ENCODE data around the gene SFXN5. TPM values are rescaled to one million over a fixed set of nuclear protein-coding genes. Genes with fewer than 3 reads are reported as not detected.

The SFXN5 gene
- total RNA-seq, 6 experiments from 2014 or later, result 10.2 to 17.0 (median 14.7) TPM

- Mint-ChIP-seq H3K27me3 (ENCODE audit: insufficient read depth) (peaks cover 3% of the 10 kb centered on the region), H3K4me3 (no peak overlapping the region), H3K27ac (no peak overlapping the region), H3K9me3 (no peaks in the 10 kb centered on the region), H3K36me3 (ENCODE audit: low read depth) (no peaks in the 10 kb centered on the region), H3K4me1 (ENCODE audit: low read depth) (peaks cover 11% of the 10 kb centered on the region)
- DNase-seq, result no peak
- TF ChIP-seq CTCF (IDR thresholded peaks at IDR 0.05), result no peak
Measured at GRCh38 chr2:72946466-72946865, 125.0 kb downstream of the SFXN5 start.

- H3K27me3 Mint-ChIP-seq (ENCODE audit: insufficient read depth), result peaks cover 3% of the 10 kb centered on the region
- no peaks in the 10 kb centered on the region for H3K36me3 Mint-ChIP-seq (ENCODE audit: low read depth)
- no peak for DNase-seq
- H3K27ac Mint-ChIP-seq, result no peak overlapping the region
- H3K4me3 Mint-ChIP-seq, result no peak overlapping the region
- peaks cover 20% of the 10 kb centered on the region for H3K4me1 Mint-ChIP-seq (ENCODE audit: low read depth)
- no peaks in the 10 kb centered on the region for H3K9me3 Mint-ChIP-seq
- no peak for TF ChIP-seq CTCF (IDR thresholded peaks at IDR 0.05)
Measured at GRCh38 chr2:72945450-72946019, 126.0 kb downstream of the SFXN5 start.

- Mint-ChIP-seq H3K36me3 (ENCODE audit: low read depth) (no peaks in the 10 kb centered on the region), H3K4me3 (no peak overlapping the region), H3K4me1 (ENCODE audit: low read depth) (peaks cover 22% of the 10 kb centered on the region), H3K27me3 (ENCODE audit: insufficient read depth) (peaks cover 3% of the 10 kb centered on the region), H3K27ac (no peak overlapping the region), H3K9me3 (no peaks in the 10 kb centered on the region)
- no peak for DNase-seq
- no peak for TF ChIP-seq CTCF (IDR thresholded peaks at IDR 0.05)
Measured at GRCh38 chr2:72944804-72945449, 126.6 kb downstream of the SFXN5 start.

- H3K27ac Mint-ChIP-seq, result no peak overlapping the region
- H3K36me3 Mint-ChIP-seq (ENCODE audit: low read depth), result no peaks in the 10 kb centered on the region
- H3K4me3 Mint-ChIP-seq, result no peak overlapping the region
- TF ChIP-seq CTCF (IDR thresholded peaks at IDR 0.05), result no peak
- DNase-seq, result no peak
- no peaks in the 10 kb centered on the region for H3K9me3 Mint-ChIP-seq
- H3K27me3 Mint-ChIP-seq (ENCODE audit: insufficient read depth), result peaks cover 6% of the 10 kb centered on the region
- H3K4me1 Mint-ChIP-seq (ENCODE audit: low read depth), result peaks cover 16% of the 10 kb centered on the region
Measured at GRCh38 chr2:72943540-72944395, 127.7 kb downstream of the SFXN5 start.

- no peak overlapping the region for H3K4me3 Mint-ChIP-seq
- H3K36me3 Mint-ChIP-seq (ENCODE audit: low read depth), result no peaks in the 10 kb centered on the region
- H3K4me1 Mint-ChIP-seq (ENCODE audit: low read depth), result peaks cover 16% of the 10 kb centered on the region
- no peaks in the 10 kb centered on the region for H3K9me3 Mint-ChIP-seq
- H3K27ac Mint-ChIP-seq, result no peak overlapping the region
- H3K27me3 Mint-ChIP-seq (ENCODE audit: insufficient read depth), result peaks cover 10% of the 10 kb centered on the region
- TF ChIP-seq CTCF (IDR thresholded peaks at IDR 0.05), result no peak
- no peak for DNase-seq
Measured at GRCh38 chr2:72942881-72943418, 128.6 kb downstream of the SFXN5 start.
